Mesodermal cell (in vitro differentiated cells): ENCODE data around the gene PCMTD2.
A peak's percentile ranks its signal among the peaks of the same experiment; 100 is the strongest.

Experiments used
- H3K27ac ChIP-seq: 2 replicates; pipeline ENCODE4 v1.7.0; 2013; ENCODE audit warnings: mild to moderate bottlenecking, low read depth, low read length, moderate library complexity; ENCODE audit not compliant: severe bottlenecking
- H3K36me3 ChIP-seq: 2 replicates; pipeline ENCODE4 v1.7.1; 2013; ENCODE audit warnings: mild to moderate bottlenecking, low read length, moderate library complexity; ENCODE audit not compliant: control insufficient read depth, insufficient read depth
- H3K4me1 ChIP-seq: one replicate; pipeline ENCODE4 v1.7.1; 2013; ENCODE audit warnings: mild to moderate bottlenecking, low read length; ENCODE audit not compliant: insufficient read depth, control insufficient read depth, poor library complexity, severe bottlenecking
- H3K4me3 ChIP-seq: 2 replicates; pipeline ENCODE4 v1.7.0; 2013; ENCODE audit warnings: low read length, control low read depth, mild to moderate bottlenecking; ENCODE audit not compliant: insufficient read depth, poor library complexity, severe bottlenecking; ENCODE audit errors: extremely low read depth
- H3K9me3 ChIP-seq: 2 replicates; pipeline ENCODE4 v1.7.1; 2013; ENCODE audit warnings: mild to moderate bottlenecking, low read length, moderate library complexity; ENCODE audit not compliant: control insufficient read depth
- WGBS, 2 experiments: methylation state at CpG; one replicate each; pipeline ENCODE4 v1.1.5; 2013; ENCODE audit warnings: missing lambda C conversion rate in 2 of 2; ENCODE audit not compliant: insufficient coverage in 2 of 2; 5-methylcytosine and 5-hydroxymethylcytosine counted together

PCMTD2 gene

GRCh38 chr20:64216036-64216435 lies 39.5 kb upstream of the PCMTD2 start:
- H3K4me1 ChIP-seq: no peaks in the 10 kb centered on the region
- H3K9me3 ChIP-seq: no peaks in the 10 kb centered on the region
- no peak overlapping the region for H3K4me3 ChIP-seq
- H3K36me3 ChIP-seq: no peaks in the 10 kb centered on the region
- WGBS, 2 experiments: 91 to 92% methylated on average over 3 of the region's 3 CpGs
- no peak overlapping the region for H3K27ac ChIP-seq

DNA sequence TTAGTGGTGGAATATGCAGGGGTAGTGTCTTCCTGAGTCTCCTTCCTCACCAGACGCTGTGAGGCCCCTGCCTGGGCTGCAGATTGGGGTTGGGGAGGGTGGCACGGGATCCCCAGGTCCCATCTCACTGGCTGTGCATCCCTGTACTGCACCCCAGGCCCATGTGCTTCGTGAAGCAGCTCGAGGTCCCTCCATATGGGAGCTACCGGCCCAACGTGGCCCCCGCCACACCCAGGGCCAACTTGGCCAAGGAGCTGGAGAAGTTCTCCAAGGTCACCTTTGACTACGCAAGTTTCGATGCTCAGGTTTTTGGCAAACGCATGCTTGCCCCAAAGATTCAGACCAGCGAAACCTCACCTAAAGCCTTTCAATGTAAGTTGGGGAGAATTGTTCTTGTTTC lies 38.6 kb upstream of the PCMTD2 start:
- WGBS, 2 experiments: 79 to 90% methylated on average over 6 to 7 of the region's 11 CpGs
- Histone ChIP-seq H3K36me3 (no peaks in the 10 kb centered on the region), H3K27ac (no peak overlapping the region), H3K4me1 (no peaks in the 10 kb centered on the region), H3K9me3 (no peaks in the 10 kb centered on the region), H3K4me3 (no peak overlapping the region)

DNA sequence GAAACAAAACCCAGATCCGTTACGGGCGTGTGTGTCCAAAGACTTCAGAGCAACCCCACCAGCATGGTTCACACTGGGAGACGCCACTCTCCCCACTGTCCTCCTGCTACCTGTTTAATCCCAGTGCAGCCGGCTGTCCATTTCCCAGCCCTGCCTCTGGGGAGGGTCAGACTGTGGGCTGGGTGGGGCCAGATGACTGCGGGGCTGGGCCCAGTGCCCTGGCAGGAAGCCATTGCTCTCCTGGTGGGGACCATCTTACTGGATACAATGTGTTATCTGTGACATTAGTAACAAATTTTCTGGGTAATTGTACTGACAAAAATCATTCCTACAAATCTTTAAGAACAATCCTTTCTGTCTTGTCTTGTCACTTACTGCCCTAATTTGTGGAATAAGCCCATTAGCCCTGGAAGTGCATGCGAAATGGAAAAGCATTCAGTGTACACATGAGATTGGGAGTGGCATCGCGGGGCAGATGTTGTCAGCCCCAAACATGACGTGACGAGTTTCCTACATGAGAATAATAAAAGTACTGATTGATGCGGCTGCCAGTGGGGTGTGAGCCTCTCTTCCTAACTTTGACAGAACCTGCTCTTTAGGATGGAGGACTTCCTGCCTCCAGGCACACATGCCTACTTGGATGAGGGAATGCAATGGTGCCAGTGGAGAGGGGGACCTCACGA lies 37.9 kb upstream of the PCMTD2 start:
- WGBS, 2 experiments: 93 to 97% methylated on average over 9 to 10 of the region's 13 CpGs

DNA sequence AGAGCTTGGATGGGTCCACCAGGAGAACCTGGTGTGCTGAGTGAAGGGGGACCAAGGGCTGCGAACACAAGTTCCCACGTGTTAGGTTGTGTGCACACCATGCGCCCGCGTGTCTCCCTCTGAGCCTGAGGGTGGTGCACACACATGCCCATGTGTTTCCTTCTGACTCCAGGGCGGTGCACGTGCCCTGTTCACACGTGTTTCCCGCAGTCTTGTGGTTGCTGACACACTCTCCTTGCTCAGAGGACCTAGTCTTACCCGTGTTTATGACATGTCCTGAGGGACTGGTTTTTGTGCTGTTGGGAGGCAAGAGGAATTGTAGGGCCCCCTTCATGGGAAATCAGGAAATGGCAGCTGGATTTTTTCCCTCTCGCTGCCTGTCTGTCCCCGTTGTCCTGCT lies 36.3 kb upstream of the PCMTD2 start:
- no peaks in the 10 kb centered on the region for H3K36me3 ChIP-seq
- H3K9me3 ChIP-seq: no peaks in the 10 kb centered on the region
- 93 to 94% methylated on average over 9 to 11 of the region's 12 CpGs for WGBS, 2 experiments
- peaks cover 11% of the 10 kb centered on the region for H3K4me1 ChIP-seq
- no peak overlapping the region for H3K27ac ChIP-seq
- no peak overlapping the region for H3K4me3 ChIP-seq

More for the DNA sequence above, 37.9 kb upstream of the PCMTD2 start:
- Histone ChIP-seq H3K36me3 (no peaks in the 10 kb centered on the region), H3K27ac (no peak overlapping the region), H3K4me1 (no peaks in the 10 kb centered on the region), H3K4me3 (no peak overlapping the region), H3K9me3 (no peaks in the 10 kb centered on the region)

- H3K36me3 ChIP-seq: no peaks in the 10 kb centered on the region
- no peak overlapping the region for H3K27ac ChIP-seq
- no peaks in the 10 kb centered on the region for H3K9me3 ChIP-seq
- H3K4me1 ChIP-seq: peaks cover 17% of the 10 kb centered on the region
- H3K4me3 ChIP-seq: no peak overlapping the region
- 85 to 93% methylated on average over 10 to 12 of the region's 16 CpGs for WGBS, 2 experiments
Observed at GRCh38 chr20:64219730-64220129, 35.8 kb upstream of the PCMTD2 start.

DNA sequence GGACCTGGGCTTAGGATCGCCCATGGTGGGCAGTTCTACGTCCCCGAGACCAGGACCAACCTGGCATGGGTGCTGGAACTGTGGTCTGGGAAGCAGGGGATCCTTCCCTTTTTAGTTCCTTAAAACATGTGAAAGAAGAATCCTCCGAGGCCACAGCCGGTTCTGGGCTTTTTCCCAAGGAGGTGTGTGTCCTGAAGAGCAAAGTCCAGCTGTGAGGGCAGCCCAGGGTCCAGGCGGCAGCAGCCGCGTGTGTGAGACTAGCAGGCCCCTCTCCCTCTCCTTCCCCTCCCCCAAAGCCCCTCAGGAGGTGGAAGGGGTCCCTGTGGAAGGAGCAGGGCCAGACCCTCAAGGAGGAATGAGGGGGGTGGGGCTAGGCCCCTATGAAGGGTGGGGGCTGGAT lies 35.1 kb upstream of the PCMTD2 start:
- WGBS, 2 experiments: 80 to 100% methylated on average over 2 to 5 of the region's 8 CpGs
- H3K27ac ChIP-seq: no peak overlapping the region

GRCh38 chr20:64220891-64221527 lies 34.5 kb upstream of the PCMTD2 start:
- H3K9me3 ChIP-seq: no peaks in the 10 kb centered on the region
- 95% methylated on average over 12 to 14 of the region's 17 CpGs for WGBS, 2 experiments
- H3K36me3 ChIP-seq: no peaks in the 10 kb centered on the region
- H3K4me3 ChIP-seq: no peak overlapping the region
- H3K27ac ChIP-seq: no peak overlapping the region
- peaks cover 17% of the 10 kb centered on the region for H3K4me1 ChIP-seq

More for the DNA sequence above, 35.1 kb upstream of the PCMTD2 start:
- Histone ChIP-seq H3K4me3 (no peak overlapping the region), H3K36me3 (no peaks in the 10 kb centered on the region), H3K9me3 (no peaks in the 10 kb centered on the region), H3K4me1 (peaks cover 17% of the 10 kb centered on the region)

DNA sequence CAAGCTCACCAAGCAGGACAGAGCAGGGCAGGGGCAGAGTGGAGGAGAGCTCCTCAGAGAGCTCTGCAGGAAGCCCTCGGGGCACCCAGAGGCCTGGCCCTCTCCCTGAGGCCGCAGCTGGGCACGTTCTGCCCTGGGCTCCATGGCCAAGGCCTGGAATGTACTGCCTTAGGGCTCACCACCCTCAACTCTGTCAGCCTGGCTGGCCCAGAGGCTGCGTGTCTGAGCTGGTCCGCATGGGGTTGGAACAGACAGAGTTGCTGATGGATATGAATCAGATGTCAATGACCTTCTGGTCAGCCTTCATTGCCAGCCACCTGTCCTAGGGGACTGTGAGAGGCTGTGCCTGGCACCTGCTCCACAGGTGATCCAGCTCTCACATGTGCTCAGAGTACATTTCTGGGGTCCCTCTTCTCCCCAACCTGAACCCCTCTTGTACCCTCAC lies 33.2 kb upstream of the PCMTD2 start:
- H3K4me3 ChIP-seq: no peak overlapping the region
- H3K9me3 ChIP-seq: no peaks in the 10 kb centered on the region
- no peaks in the 10 kb centered on the region for H3K36me3 ChIP-seq
- WGBS, 2 experiments: 81 to 95% methylated on average over 5 of the region's 5 CpGs
- peaks cover 17% of the 10 kb centered on the region for H3K4me1 ChIP-seq
- H3K27ac ChIP-seq: no peak overlapping the region

GRCh38 chr20:64222851-64223525 lies 32.6 kb upstream of the PCMTD2 start:
- Histone ChIP-seq H3K9me3 (no peaks in the 10 kb centered on the region), H3K27ac (no peak overlapping the region), H3K4me1 (peaks cover 17% of the 10 kb centered on the region), H3K4me3 (no peak overlapping the region), H3K36me3 (no peaks in the 10 kb centered on the region)
- WGBS, 2 experiments: 84 to 86% methylated on average over 18 of the region's 20 CpGs

GRCh38 chr20:64223526-64224067 lies 32.0 kb upstream of the PCMTD2 start:
- Histone ChIP-seq H3K4me1 (peaks cover 17% of the 10 kb centered on the region), H3K4me3 (no peak overlapping the region), H3K27ac (peak overlapping the region; percentile 64), H3K9me3 (no peaks in the 10 kb centered on the region), H3K36me3 (no peaks in the 10 kb centered on the region)
- WGBS, 2 experiments: 24 to 25% methylated on average over 9 to 11 of the region's 13 CpGs
